ENCODE measurements around the gene SUGCT. TPM values are rescaled to one million over a fixed set of nuclear protein-coding genes. Genes with fewer than 3 reads are reported as not detected.
"Not testable (repeated sequence)": the region's sequence is repeated elsewhere in the genome, so short reads cannot be mapped to it uniquely, and the experiment has no call there.

Gene SUGCT
- total RNA-seq, 1 experiment from 2014 or later = 2.1 TPM

DNA sequence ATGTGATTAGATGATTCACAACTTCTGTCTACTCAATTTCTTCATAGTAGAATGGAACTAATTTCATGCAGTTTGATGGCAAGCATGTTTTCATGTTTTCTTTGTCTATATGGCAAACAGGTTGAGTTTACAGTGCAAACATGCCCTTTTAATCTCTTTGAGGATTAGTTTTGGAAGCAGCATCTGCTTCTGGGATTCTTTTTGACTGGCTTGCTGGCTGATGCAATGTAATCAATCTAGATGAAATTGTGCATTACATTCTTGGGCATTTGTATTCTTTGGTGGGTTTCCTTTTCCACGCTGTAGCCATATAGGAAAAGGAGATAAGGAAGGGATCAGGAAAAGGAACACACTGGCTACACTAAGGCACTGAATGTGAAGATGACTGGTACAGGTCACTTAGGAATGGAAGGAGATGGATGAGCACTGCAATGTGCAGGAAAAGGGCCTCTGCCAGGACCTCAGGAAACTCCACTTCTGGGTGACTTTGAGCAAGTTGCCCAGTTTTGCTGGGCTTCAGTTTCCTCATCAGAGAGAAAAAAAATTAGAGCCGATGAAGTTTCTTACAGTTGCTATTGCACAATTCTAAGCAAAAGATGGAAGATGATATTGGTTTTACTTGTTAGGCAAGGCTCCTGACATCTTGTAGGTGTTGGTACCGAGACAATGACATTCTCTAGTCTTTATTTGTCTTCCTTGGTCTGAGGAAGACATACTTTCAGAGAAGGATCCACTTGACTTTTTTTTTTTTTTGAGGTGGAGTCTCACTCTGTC, 269.1 kb downstream of the SUGCT start:
- no peak for DNase-seq (ENCODE audit: low spot score)

- no peak for DNase-seq (ENCODE audit: low spot score)
These were observed 271.2 kb downstream of the SUGCT start for GRCh38 chr7:40405991-40406390.

DNA sequence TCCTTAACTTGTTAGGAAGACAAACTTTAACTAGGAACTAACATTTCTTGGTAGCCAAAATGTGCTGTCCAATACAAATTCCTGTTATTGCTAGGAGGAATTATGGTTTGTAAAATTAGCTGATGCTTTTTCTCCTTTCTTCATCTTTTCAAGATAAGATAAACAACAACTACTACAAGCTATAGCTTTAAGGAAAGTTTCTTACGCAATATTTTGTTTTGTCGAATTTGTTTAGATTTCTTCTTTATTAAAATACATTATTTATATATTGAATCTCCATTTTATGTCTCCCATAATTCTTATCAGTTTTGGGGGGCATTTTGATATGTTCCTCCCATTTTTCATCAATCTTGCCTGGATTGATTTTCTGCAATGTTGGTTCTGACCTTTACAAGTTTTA, 277.5 kb downstream of the SUGCT start:
- no peak for DNase-seq (ENCODE audit: low spot score)

DNA sequence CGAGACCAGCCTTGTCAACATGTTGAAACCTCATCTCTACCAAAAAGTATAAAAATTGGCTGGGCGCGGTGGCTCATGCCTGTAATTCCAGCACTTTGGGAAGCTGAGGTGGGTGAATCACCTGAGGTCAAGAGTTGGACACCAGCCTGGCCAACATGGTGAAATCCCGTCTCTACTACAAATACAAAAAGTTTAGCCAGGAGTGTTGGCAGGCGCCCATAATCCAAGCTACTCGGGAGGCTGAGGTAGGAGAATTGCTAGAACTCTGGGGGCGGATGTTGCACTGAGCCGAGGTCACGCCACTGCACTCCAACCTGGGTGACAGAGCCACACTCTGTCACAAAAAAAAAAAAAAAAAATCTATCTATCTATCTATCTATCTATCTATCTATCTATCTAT, 279.9 kb downstream of the SUGCT start:
- not testable (repeated sequence) for DNase-seq (ENCODE audit: low spot score)

DNA sequence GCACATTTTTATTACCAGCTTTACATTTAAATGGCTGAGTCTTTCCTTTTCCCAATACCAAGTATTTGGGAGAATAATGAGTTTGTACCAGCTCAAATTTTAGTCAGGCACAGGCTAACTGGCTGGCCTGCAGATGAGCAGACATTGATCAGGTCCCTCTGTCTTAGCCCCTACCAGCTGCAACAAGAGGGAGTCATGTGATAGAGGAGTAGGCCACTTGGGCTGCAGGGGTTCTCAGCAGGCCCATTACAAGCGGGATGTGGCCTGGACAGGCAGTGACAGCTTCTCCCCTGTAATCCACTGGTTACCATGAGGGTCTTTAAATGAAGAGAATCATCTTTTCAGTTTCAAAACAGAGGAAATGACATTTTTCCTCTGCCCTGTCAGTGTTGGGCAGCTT, 283.6 kb downstream of the SUGCT start:
- no peak for DNase-seq (ENCODE audit: low spot score)

- no peak for DNase-seq (ENCODE audit: low spot score)
These were observed 284.2 kb downstream of the SUGCT start for GRCh38 chr7:40418983-40419382.

DNA sequence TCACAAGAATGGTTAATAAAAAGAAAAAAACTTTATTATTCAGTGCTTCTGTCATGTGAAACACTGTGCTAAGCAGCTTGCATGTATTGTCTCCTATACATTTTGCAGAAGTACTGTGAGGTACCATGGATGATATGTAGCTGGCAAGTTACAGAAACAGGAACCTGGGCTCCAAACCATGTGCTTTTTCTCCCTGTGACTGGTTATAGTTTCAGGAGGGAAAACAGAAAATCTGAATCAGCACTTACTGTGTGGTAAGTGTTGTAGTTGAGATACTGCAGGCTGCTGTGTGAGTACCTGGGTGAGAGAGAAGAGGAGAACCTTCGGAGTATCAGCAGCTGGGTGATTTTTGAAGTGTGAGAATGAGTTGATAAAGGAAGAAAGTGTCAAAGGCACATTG, 285.0 kb downstream of the SUGCT start:
- DNase-seq (ENCODE audit: low spot score) = no peak

- no peak for DNase-seq (ENCODE audit: low spot score)
These were observed 286.6 kb downstream of the SUGCT start for GRCh38 chr7:40421433-40421832.

DNA sequence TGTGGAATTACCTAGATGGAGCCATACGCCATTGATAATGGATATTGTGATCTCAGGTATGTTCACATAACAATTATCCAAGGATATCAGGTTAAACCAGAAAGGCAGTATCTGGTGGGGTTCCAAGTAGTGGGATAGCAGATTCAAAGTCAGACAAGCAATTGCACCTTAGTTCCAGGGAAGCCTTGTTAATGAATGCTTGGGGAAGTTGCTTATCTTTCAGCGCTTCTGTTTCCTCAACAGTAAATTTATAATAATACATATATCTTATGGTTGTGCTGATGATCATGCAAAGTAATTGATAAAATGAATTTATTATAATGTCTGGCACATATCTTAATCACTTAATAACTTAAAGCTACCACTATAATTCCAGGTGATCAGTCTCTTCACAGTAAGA, 290.9 kb downstream of the SUGCT start:
- no peak for DNase-seq (ENCODE audit: low spot score)

DNA sequence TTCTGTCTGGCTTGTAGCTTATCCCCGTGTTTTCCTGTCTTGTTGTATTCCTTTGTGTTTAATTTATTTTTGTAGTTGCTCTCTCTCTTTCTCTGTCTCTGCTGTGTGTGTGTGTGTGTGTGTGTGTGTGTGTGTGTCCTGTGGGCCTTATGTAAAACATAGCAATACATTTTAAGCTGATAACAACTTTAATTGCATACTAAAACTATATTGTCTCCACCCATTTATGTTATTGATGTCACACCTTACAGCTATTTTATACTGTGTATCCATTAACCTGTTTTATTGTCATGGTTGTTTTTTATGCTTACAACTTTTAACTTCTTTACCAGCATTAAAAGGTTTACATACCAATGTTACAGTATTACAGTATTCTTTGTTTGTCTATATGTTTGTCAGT, 293.6 kb downstream of the SUGCT start:
- no peak for DNase-seq (ENCODE audit: low spot score)

DNA sequence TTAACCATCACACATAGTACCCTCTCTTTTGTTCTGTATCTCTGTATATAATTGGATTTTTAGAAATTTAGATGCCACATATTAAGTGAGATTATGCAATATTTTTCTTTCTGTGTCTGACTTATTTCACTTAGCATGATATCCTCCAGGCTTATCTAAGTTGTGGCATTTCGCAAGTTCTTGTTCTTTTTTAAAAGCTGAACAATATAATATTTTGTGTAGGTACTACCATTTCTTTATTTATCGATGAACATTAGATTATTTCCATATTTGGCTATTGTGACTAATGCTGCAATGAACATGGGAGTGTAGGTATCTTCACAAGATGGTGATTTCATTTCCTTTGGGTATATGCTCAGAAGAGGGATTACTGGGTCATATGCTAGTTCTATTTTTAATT, 295.0 kb downstream of the SUGCT start:
- DNase-seq (ENCODE audit: low spot score) = no peak

DNA sequence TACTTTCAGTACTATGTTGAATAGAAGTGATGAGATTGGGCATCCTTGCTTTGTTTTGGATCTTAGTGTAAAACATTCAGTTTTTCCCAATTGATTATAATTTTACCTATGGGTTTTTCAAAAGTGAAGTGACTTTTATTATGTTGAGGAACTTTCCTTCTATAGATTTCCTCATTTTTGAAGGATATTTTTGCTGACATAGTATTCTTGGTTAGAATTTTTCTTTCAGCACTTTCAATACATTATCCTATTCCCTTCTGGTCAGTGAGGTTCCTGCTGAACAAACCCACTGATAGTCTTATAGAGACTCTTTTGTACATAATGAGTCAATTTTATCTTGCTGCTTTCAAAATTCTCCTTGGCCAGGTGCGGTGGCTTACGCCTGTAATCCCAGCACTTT, 297.2 kb downstream of the SUGCT start:
- no peak for DNase-seq (ENCODE audit: low spot score)

- no peak for DNase-seq (ENCODE audit: low spot score)
These were observed 301.9 kb downstream of the SUGCT start for GRCh38 chr7:40436710-40437109.

DNA sequence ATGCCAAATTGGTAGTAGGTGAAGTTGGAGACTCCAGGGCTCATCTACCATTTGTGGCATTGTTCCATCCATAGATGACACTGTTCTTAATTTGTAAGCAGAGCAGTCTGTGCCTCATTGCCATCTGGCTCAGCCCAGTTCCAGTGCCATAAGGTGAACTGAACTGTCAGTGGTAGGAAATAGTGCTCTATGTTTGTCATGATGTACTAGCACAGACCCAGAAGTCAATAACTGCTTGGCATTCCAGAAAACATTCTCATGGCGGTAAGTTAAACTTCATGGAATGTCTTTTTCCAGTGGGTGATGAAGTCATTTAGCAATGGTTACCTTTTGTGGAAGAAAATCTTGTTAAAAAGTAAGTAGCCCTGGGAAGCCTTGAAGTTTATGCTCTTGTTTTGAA, 302.7 kb downstream of the SUGCT start:
- DNase-seq (ENCODE audit: low spot score) = peak; percentile 92

- no peak for DNase-seq (ENCODE audit: low spot score)
These were observed 303.3 kb downstream of the SUGCT start for GRCh38 chr7:40437936-40438634.

DNA sequence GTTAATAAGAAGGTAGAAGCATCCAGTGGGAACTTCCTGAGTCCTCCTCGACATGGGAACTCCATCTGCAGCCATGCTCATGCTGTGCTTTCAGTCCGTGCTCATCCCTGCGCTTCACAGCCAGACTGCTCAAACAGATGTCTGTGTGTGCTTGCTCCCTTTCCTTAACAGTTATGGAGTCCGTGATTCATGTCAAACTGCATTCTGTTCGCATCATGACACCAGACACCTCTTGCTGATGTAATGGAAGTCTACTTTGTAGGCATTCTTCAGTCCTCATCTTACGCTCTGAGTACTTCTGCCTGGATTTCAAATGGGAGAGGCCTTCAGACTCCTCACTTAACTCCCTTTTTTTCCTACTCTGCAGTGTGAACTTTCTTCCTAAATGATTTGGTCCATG, 304.9 kb downstream of the SUGCT start:
- DNase-seq (ENCODE audit: low spot score) = no peak

- DNase-seq (ENCODE audit: low spot score) = peak; percentile 39
These were observed 312.5 kb downstream of the SUGCT start for GRCh38 chr7:40447345-40447744.

GRCh38 chr7:40455485-40455884, 320.7 kb downstream of the SUGCT start:
- no peak for DNase-seq (ENCODE audit: low spot score)

- DNase-seq (ENCODE audit: low spot score) = no peak
These were observed 323.1 kb downstream of the SUGCT start for GRCh38 chr7:40457776-40458480.

DNA sequence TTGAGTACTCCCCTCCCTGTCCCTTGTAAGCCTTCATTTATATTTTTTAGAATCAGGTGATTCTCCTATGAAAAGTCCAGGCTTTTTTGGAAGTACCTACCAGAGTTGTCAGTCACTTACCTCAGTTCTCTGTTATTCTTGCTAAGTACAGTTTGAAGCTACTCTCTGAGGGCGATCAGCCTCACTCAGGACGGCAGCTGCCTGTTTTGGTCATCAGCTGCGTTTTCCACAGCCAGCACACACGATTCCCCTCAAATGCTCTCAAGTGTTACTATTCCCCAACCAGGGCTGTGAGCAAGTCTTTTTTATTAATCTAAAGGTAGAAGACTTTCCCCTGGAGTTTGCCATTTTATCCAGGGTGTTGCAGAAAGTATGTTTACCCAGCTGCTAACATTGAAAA, 328.6 kb downstream of the SUGCT start:
- no peak for DNase-seq (ENCODE audit: low spot score)

- peak; percentile 70 for DNase-seq (ENCODE audit: low spot score)
These were observed 334.4 kb downstream of the SUGCT start for GRCh38 chr7:40468891-40469864.

All from H4 (cell line).